Measurements from ENCODE around the gene EXOC7. TPM values are rescaled to one million over a fixed set of nuclear protein-coding genes. Genes with fewer than 3 reads are reported as not detected.
A peak's percentile ranks its signal among the peaks of the same experiment; 100 is the strongest.

EXOC7 gene
- total RNA-seq (2014; rRNA removed; shearing (Covaris generic)): 98.2 and 133 TPM in 2 replicates

- H3K4me3 ChIP-seq: peak within 1 kb of the TSS; percentile 60
- H3K27me3 ChIP-seq (replicated peaks): no peaks in the 10 kb centered on the region
Measured at GRCh38 chr17:76103274-76104139, at the start of gene EXOC7. EXOC7 (minus strand) TSS chr17:76103787; CDS start chr17:76103692, 95 bp downstream.

DNA sequence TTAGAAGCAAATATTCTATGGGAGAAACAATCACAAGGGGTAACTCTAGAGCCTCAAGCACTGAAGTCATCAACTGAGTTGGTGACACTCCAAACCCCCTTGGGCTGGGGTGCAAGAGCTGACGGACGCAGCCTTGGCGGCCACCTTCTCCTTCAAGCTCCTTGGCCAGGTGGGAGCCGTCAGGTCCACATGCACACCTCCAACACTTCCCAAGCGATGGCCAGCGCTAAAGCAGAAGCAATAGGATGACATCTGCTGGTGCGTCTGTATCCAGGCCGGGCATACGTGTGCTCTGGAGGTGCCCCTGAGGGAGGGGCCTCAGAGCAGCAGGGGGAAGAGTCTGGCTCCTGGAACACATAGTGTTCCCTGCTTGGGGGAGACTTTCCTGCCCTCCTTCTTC, 49.6 kb upstream of the EXOC7 start:
- H3K27me3 ChIP-seq (replicated peaks): no peaks in the 10 kb centered on the region
- no peaks in the 10 kb centered on the region for H3K9me3 ChIP-seq (replicated peaks)
- DNase-seq (ENCODE audit: low read depth in 1 of 2, low spot score in 2 of 2): no peak
- no peak overlapping the region for H3K27ac ChIP-seq
- H3K4me1 ChIP-seq (replicated peaks): no peaks in the 10 kb centered on the region
- no peak overlapping the region for H3K4me3 ChIP-seq
- no peaks in the 10 kb centered on the region for H3K36me3 ChIP-seq

More at GRCh38 chr17:76103274-76104139, at the start of gene EXOC7:
- peak within 1 kb of the TSS; percentile 52 for H3K27ac ChIP-seq
- H3K4me1 ChIP-seq (replicated peaks): peaks cover 18% of the 10 kb centered on the region
- DNase-seq (ENCODE audit: low read depth in 1 of 2, low spot score in 2 of 2): peak; percentile 93 to 94
- peaks cover 41% of the 10 kb centered on the region for H3K36me3 ChIP-seq
- H3K9me3 ChIP-seq (replicated peaks): no peaks in the 10 kb centered on the region

DNA sequence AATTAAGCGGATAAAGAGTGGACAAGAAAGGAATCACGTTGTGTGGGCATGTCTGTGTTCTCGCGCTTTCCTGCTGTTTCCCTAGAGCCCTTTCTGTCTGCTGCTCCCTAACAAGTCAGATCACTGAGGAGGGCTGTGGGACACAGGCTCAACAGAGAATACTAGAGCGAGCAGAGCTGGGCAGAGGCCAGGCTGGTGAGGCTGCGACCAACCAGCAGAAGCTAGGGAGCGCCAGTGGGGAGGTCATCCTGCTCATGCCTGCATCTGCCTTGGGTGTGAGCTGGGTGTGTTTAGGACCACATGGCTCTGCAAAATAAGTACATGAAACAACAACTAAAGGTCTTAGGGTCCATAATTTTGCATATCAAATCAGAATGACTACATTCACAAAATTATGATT, 49.0 kb upstream of the EXOC7 start:
- Histone ChIP-seq H3K27me3 (replicated peaks) (no peaks in the 10 kb centered on the region), H3K4me1 (replicated peaks) (no peaks in the 10 kb centered on the region), H3K27ac (no peak overlapping the region), H3K36me3 (no peaks in the 10 kb centered on the region), H3K4me3 (no peak overlapping the region), H3K9me3 (replicated peaks) (no peaks in the 10 kb centered on the region)
- no peak for DNase-seq (ENCODE audit: low read depth in 1 of 2, low spot score in 2 of 2)

GRCh38 chr17:76151896-76152454, 48.4 kb upstream of the EXOC7 start:
- no peaks in the 10 kb centered on the region for H3K36me3 ChIP-seq
- no peaks in the 10 kb centered on the region for H3K4me1 ChIP-seq (replicated peaks)
- no peak for DNase-seq (ENCODE audit: low read depth in 1 of 2, low spot score in 2 of 2)
- no peaks in the 10 kb centered on the region for H3K27me3 ChIP-seq (replicated peaks)
- H3K27ac ChIP-seq: no peak overlapping the region
- no peaks in the 10 kb centered on the region for H3K9me3 ChIP-seq (replicated peaks)
- no peak overlapping the region for H3K4me3 ChIP-seq

- Histone ChIP-seq H3K27ac (no peak overlapping the region), H3K4me3 (no peak overlapping the region), H3K36me3 (no peaks in the 10 kb centered on the region), H3K4me1 (replicated peaks) (no peaks in the 10 kb centered on the region), H3K27me3 (replicated peaks) (no peaks in the 10 kb centered on the region), H3K9me3 (replicated peaks) (no peaks in the 10 kb centered on the region)
- DNase-seq (ENCODE audit: low read depth in 1 of 2, low spot score in 2 of 2): no peak
Measured at GRCh38 chr17:76150712-76151622, 47.4 kb upstream of the EXOC7 start.

GRCh38 chr17:76149214-76149613, 45.6 kb upstream of the EXOC7 start:
- no peak for DNase-seq (ENCODE audit: low read depth in 1 of 2, low spot score in 2 of 2)
- Histone ChIP-seq H3K4me1 (replicated peaks) (no peaks in the 10 kb centered on the region), H3K27ac (no peak overlapping the region), H3K27me3 (replicated peaks) (no peaks in the 10 kb centered on the region), H3K4me3 (no peak overlapping the region), H3K9me3 (replicated peaks) (no peaks in the 10 kb centered on the region), H3K36me3 (no peaks in the 10 kb centered on the region)

- H3K4me1 ChIP-seq (replicated peaks): no peaks in the 10 kb centered on the region
- H3K4me3 ChIP-seq: no peak overlapping the region
- H3K9me3 ChIP-seq (replicated peaks): no peaks in the 10 kb centered on the region
- no peaks in the 10 kb centered on the region for H3K36me3 ChIP-seq
- H3K27me3 ChIP-seq (replicated peaks): no peaks in the 10 kb centered on the region
- no peak for DNase-seq (ENCODE audit: low read depth in 1 of 2, low spot score in 2 of 2)
- no peak overlapping the region for H3K27ac ChIP-seq
Measured at GRCh38 chr17:76148015-76148326, 44.4 kb upstream of the EXOC7 start.

DNA sequence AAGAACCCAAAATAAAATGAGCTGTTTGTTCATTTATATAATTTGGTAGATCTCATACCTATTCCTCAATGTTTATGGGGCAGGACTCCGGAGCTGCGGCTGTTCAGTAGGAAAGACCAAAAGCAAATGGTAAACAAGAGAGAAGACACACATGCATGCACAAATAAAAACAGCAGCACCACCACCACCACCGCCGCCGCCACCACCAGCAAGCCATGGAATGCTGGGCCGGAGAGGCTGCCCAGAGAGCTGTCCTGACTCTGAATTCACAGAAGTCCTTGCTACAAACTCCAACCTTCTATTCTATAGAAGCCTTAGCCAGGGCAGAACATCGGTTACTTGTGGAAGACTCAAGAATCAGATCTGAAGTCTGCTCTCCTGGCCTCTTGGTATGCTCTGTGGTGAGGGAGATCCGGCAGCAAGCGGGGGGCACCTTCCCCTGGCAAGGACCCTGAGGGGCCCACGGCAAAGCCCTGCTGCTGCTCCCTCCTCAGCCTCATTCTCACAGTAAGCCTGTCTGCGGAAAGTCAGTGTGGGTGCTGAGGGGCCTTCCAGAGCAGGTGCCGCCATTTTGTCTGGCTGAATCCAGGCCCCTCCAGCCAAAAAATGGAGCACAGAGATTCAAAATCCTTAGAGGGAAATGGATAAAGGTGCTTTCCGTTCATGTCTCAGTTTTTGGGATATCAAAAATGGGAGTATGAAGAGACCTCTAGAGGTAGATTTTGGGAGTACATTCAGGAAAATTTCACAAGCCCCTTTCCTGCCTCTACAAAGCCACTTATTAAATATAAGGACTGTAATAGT, 43.8 kb upstream of the EXOC7 start:
- no peaks in the 10 kb centered on the region for H3K4me1 ChIP-seq (replicated peaks)
- H3K4me3 ChIP-seq: no peak overlapping the region
- H3K27ac ChIP-seq: no peak overlapping the region
- H3K27me3 ChIP-seq (replicated peaks): no peaks in the 10 kb centered on the region
- H3K9me3 ChIP-seq (replicated peaks): no peaks in the 10 kb centered on the region
- DNase-seq (ENCODE audit: low read depth in 1 of 2, low spot score in 2 of 2): no peak
- no peaks in the 10 kb centered on the region for H3K36me3 ChIP-seq

GRCh38 chr17:76146053-76146851, 42.7 kb upstream of the EXOC7 start:
- H3K9me3 ChIP-seq (replicated peaks): no peaks in the 10 kb centered on the region
- no peaks in the 10 kb centered on the region for H3K27me3 ChIP-seq (replicated peaks)
- peaks cover 5% of the 10 kb centered on the region for H3K4me1 ChIP-seq (replicated peaks)
- H3K36me3 ChIP-seq: no peaks in the 10 kb centered on the region
- DNase-seq (ENCODE audit: low read depth in 1 of 2, low spot score in 2 of 2): no peak
- no peak overlapping the region for H3K27ac ChIP-seq
- no peak overlapping the region for H3K4me3 ChIP-seq

DNA sequence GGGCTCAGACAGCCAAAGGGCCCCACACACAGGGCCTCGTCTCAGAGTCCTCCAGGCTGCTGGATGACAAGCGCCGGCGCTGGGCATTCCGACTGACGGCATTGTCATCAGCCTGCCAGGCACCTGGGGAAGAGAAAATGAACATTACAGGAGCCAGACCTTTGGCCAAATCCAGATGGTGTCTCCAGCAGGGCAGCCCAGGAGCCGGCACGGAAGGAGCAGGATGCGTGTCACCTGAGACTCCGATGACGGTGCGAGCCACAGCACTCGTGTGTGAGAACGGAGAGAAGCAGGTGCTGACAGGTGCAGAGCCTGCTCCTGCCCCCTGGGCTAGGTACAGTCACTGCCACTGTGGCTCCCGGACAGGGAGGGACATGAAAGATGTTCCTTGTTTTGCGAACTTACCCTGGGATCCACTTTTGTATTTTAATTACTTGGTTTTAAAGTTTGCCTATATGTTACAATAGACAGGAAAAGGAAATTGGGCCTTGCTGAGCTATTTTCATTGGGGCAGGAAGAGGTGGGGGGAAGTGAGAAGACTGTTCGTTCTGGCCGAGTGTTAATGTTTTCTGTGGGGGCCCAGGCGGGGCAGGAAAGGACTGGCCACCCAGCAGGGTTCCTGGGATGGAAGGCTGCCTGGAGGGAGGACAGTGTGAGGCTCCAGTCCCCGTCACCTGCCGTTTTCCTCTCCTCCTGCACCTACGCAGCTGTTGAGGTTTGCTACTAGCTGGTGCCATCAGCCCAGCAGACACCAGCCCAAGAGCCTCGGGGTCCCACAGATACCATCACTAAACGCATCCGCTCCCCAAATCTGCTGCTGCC, 41.9 kb upstream of the EXOC7 start:
- H3K27ac ChIP-seq: no peak overlapping the region

DNA sequence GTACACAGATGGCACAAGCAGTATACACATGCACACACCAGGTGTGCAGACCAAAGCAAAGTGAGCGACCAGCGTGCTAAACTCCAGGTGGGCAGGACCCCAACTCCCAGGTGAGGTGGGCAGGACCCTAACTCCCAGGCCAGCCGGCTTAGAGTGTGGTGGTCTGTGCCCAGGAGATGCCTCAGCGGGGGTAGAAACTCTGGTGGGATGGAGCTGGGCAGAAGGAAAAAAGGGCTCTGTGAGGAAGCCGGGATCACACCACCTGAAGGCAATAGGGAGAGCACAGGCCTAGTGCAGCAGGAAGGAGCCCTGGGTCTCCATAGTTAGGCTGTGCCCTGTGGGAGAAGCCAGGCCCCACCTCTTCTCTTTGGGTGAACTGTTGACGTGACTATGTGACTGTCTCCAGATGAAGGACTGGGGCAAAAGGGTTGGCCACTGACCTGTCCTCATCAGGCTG, 39.0 kb upstream of the EXOC7 start:
- no peaks in the 10 kb centered on the region for H3K36me3 ChIP-seq
- no peaks in the 10 kb centered on the region for H3K27me3 ChIP-seq (replicated peaks)
- H3K4me3 ChIP-seq: no peak overlapping the region
- H3K27ac ChIP-seq: no peak overlapping the region
- no peaks in the 10 kb centered on the region for H3K9me3 ChIP-seq (replicated peaks)
- no peak for DNase-seq (ENCODE audit: low read depth in 1 of 2, low spot score in 2 of 2)
- peaks cover 10% of the 10 kb centered on the region for H3K4me1 ChIP-seq (replicated peaks)

More for the DNA sequence above, 41.9 kb upstream of the EXOC7 start:
- no peak for DNase-seq (ENCODE audit: low read depth in 1 of 2, low spot score in 2 of 2)
- no peaks in the 10 kb centered on the region for H3K36me3 ChIP-seq
- peaks cover 10% of the 10 kb centered on the region for H3K4me1 ChIP-seq (replicated peaks)
- H3K4me3 ChIP-seq: no peak overlapping the region
- H3K9me3 ChIP-seq (replicated peaks): no peaks in the 10 kb centered on the region
- H3K27me3 ChIP-seq (replicated peaks): no peaks in the 10 kb centered on the region

DNA sequence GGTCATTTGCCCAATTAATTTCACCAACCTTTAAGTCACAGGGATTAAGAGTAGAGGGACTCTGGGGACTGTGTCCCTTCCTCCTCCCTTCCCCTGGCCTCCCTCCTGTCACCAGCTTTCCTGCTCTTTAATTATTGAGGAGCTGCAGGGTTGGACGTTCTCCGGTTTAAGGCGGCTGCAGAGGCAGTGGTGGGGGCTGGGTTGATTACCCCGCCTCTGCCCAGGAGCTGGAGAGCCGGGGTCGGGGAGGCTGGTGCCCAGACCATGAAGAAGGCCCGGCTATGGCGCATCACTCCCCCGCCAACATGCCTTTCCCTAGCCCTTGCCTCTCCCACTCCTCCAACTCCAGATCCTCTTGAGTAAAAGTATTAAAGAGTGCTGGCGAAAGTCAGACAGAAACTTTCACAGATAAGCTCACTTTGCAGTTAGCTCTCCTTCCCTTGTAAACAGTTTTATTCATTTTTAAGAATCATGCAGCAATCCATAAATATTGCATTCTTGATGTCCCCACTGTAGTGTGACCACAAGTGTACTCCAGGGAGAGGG, 38.5 kb upstream of the EXOC7 start:
- H3K27me3 ChIP-seq (replicated peaks): no peaks in the 10 kb centered on the region
- H3K4me3 ChIP-seq: no peak overlapping the region

More for the DNA sequence above, 38.5 kb upstream of the EXOC7 start:
- Histone ChIP-seq H3K4me1 (replicated peaks) (peaks cover 10% of the 10 kb centered on the region), H3K27ac (no peak overlapping the region), H3K36me3 (no peaks in the 10 kb centered on the region), H3K9me3 (replicated peaks) (no peaks in the 10 kb centered on the region)
- DNase-seq (ENCODE audit: low read depth in 1 of 2, low spot score in 2 of 2): no peak

Measured in SJSA1 (cell line).